ENCODE measurements around the gene CEP57L1.
A peak's percentile ranks its signal among the peaks of the same experiment; 100 is the strongest.

The CEP57L1 gene

DNA sequence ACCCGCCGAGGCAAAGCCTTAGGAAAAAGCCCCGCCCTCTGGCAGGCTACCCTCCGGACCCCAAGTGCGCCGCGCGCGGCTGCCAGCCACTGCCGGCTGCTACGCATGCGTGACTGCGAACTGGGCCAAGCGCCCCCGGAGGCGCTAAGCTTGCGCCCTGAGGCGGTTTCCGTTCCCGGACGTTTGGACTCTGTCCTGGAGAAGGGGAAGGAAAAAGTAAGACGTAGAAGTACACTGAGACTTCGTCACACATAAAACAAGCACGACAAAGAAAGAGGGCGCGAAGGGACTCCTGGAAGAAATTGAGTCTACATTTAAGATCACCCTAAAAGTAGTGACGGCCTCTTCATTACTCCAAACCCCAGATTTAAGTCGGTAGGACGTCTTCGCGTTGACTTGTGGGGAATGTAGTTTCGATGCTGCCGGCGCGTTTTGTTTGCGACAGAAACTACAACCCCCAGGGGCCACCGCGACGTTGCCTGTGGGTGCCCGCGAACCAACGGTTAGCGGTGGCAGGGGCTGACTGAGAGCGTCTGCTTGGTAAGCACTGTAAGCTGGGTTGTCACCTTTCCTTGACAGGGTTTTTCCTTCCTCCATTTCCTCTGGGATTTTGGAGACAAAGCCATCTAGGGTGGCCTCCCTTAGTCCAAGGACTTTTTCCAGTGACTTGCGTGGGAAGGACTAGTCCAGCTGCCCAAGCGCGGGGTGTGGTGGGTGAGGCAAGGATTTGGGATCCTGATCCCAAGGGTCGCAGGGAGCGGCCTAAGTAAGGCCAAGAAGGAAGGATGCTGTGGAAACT is at the start of gene CEP57L1:
Gene CEP57L1 (plus strand): TSS at position 472 of the 799 bp plus-strand sequence. CDS start 49,715 bp downstream, outside the sequence.
- peak; percentile 80 for DNase-seq (ENCODE audit: low spot score)

- DNase-seq (ENCODE audit: low spot score): no peak
These were observed 47.1 kb upstream of the CEP57L1 start for GRCh38 chr6:109048176-109048575.

GRCh38 chr6:109048670-109049415 is 46.5 kb upstream of the CEP57L1 start:
- no peak for DNase-seq (ENCODE audit: low spot score)

- DNase-seq (ENCODE audit: low spot score): no peak
These were observed 45.3 kb upstream of the CEP57L1 start for GRCh38 chr6:109050012-109050411.

- no peak for DNase-seq (ENCODE audit: low spot score)
These were observed 44.7 kb upstream of the CEP57L1 start for GRCh38 chr6:109050447-109051102.

DNA sequence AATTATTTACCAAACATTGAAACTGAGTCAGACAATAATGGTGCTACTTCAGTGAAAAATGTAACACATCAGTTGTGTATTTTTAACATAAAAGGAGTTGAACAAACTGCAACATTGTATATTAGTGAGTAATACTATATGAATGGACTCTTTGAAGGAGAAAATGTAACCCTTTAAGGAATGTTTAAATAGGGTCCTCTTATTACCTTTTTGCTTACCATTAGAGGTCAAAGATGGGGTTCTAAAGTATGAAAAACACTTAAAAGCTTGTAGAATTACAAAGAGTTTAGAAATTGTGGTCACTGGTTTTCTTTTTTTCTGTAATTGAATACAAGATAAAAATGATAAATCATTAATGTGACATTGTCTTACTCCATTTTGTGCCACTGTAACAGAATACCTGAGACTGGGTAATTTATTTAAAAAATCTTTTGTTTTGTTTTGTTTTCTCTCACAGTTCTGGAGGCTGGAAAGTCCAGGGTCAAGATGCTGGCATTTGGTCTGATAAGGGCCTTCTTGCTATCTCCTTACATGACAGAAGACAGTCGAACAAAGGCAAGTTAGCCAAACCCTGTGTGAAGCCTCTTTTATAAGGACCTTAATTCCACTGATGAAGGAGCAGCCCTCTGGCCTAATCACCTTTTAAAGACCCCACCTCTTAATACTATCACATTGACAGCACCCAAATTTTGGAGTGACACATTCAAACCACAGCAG is 43.8 kb upstream of the CEP57L1 start:
- no peak for DNase-seq (ENCODE audit: low spot score)

DNA sequence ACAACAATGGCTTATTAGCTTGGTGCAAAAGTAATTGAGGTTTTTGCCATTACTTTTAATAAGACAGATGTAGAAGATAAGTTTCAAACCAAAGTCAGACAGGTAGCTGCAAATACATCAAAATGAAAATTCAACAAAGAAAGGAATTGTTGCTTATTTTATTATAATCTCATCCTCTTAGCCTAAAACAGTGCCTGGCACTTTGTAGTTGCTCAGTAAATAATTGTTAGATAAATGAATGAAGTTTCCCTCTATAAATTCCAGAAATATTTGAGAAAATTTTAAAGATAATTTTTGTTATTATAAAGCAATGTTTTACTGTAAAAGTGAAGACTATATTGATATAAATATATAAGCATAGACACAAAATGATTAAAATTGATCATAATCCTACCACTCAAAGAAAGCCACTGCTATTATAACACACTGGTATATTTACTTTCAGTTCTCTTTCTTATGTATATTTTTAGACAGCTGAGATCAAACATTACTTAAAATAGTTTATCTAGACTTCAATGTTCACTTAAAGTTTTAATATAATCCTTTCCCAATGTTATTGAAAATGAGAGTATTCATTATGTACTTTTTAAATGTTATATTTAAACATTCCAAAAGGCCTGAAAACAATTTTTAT is 43.2 kb upstream of the CEP57L1 start:
- no peak for DNase-seq (ENCODE audit: low spot score)

- no peak for DNase-seq (ENCODE audit: low spot score)
These were observed 42.5 kb upstream of the CEP57L1 start for GRCh38 chr6:109052852-109053251.

- DNase-seq (ENCODE audit: low spot score): no peak
These were observed 42.0 kb upstream of the CEP57L1 start for GRCh38 chr6:109053336-109053735.

GRCh38 chr6:109055771-109056235 is 39.5 kb upstream of the CEP57L1 start:
- DNase-seq (ENCODE audit: low spot score): no peak

DNA sequence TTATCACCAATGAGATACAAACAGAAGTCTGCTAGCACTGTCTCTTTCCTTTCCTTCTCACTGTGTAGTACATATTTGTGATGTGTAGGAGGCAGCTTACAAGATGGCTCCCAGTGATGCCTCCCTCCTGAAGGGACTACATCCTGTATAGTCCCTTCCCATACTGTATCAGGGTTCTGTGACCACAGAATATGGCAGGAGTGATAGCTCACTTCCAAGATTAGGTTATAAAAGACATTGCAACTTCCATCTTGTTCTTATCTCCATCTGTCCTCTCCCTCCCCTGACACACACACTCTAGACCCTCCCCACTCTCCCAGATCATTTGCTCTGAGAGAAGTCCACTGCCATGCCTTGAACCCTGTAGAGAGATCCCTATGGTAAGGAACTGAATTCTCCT is 38.6 kb upstream of the CEP57L1 start:
- DNase-seq (ENCODE audit: low spot score): no peak

- DNase-seq (ENCODE audit: low spot score): no peak
These were observed 36.7 kb upstream of the CEP57L1 start for GRCh38 chr6:109058620-109059019.

DNA sequence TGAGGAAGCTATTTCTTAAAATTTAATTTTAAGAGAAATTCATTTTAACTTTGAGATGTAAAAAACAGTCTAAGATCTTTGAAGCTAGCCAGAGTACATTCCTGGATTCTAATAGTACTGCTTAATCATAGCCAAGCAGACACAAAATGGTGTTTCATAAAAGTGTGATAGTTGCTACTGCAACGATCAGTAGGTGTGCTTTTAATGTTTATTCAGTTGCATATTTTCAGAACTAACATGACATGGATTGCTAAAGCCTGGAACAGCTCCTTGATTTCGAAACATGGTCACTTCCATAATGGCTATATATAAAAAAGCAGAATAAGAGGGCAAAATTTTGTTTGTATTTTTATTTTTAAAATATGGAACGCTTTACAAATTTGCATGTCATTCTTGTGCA is 36.2 kb upstream of the CEP57L1 start:
- no peak for DNase-seq (ENCODE audit: low spot score)

DNA sequence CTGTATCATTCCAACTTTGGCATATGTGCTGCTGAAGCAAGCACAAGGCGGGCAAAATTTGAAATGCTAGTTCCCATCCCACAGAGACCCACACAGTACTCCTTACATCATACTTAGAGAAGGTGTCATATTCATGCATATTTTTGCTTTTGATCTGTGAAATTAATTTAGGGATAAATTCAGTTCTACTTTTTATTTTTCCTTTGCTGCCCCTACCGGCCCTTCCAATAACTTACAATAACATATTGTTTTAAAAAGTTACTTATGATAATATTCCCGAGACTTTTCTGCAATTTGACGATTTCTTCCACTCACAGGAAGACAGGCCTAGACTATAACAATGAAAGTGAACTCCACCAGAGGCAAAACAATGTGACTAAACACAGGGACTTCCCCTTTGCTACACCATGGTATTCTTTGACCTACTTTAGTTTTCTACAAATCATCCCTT is 35.7 kb upstream of the CEP57L1 start:
- no peak for DNase-seq (ENCODE audit: low spot score)

GRCh38 chr6:109060571-109060970 is 34.7 kb upstream of the CEP57L1 start:
- DNase-seq (ENCODE audit: low spot score): no peak

DNA sequence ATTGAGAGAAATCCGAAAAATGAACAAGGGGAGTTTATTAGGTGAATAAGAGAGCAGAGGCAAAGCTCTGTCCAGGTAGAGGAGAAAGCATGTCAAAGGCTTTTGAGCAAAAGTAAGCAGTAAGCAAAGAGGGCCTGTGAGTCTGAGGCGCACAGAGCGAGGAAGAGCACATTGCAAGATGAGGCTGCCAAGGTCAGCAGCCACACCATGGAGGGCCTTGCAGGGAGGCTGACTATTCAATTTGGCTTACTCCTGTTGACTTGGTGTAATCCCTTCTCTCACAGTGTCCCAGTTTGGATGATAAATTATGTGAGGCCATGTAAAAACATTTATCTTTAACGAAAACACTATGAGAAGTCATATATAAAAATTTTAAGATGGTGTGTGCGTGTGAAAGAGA is 33.1 kb upstream of the CEP57L1 start:
- no peak for DNase-seq (ENCODE audit: low spot score)

DNA sequence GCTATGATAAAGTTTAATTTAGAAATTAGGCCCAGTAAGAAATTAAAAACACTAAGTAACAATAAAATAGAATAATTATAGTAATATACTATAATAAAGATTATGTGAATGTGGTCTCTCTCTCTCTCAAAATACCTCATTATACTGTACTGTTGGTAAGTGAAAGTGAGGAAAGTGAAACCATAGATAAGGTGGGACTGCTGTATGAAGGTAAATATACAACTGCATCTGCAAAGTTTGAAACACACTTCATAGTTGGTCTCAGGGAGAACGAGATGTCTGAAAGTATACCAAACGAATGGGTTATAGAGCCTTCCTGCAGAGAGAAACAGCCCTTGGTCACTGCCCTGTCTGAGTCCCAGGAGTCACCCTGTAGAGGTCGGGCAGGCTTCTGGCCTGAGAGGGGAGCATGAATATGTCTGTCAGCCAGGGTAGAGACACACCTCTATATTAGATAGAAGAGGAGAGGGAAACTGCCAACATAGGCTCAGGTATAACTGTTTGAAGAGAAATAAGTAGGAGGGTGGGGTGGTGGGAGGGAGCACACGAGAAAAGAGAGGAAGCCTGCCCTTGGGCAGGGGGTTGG is 32.4 kb upstream of the CEP57L1 start:
- no peak for DNase-seq (ENCODE audit: low spot score)

DNA sequence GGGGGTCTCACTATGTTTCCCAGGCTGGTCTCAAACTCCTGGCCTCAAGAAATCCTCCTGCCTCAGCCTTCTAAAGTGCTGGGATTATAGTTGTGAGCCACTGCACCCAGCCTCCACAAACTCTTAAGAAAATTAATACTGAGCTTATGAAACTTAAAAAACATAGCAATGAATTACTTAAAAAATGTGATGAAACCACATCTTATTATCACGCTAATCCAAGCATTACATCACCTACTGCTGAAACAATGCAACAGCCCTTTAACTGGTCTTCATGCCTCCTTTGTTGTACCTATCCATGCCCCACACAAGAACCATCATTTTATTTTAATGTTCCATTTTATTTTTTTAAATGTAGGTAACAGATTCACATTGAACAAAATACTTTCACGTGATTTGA is 25.6 kb upstream of the CEP57L1 start:
- no peak for DNase-seq (ENCODE audit: low spot score)

DNA sequence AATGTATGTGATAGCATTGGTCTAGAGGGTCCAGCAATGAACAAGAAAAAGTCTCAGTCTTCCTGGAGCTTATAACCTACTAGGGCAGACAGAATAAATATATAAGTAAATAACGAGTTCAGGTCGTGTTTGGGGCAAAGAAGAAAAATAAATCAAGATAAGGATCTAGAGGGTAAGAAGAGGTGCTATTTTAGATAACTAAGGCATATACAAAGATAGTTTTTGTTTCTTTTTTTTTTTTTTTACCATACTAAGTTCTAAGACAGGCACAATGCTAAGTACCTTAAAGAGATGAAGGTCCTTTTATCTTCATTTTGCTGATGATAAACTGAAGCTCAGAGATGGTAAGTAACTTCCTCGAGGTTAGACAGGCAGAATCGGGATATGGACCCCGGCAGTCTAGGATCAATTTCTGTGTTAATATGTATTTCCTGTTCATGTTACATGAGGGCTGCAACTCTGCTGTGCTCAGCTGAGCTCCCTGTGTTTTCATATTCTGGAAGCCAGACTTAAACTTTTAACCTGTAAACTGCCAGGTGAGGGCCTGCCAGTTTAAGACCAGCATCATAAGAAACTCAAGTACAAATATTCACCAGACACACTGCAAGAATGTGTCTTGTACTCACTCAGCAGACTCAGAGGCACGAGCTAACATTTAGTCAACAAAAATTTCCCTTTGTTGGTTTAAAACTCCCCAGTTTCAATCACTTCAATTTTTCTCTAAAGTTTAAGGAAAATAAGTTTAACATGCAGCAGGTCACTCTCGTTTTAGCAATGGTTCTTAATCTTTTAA is 24.0 kb upstream of the CEP57L1 start:
- DNase-seq (ENCODE audit: low spot score): no peak

Measured in hepatic stellate cell (primary cell).